HG03469 (cell line): ENCODE results near the gene PSMB5.

Experiments
- ATAC-seq: cut with Tn5 transposase; IDR thresholded peaks from one replicate; pipeline ENCODE4 v1.9.1; 2021; ENCODE audit warnings: mild to moderate bottlenecking, moderate library complexity, moderate number of reproducible peaks; ENCODE audit not compliant: unreplicated experiment

Gene PSMB5

GRCh38 chr14:22977434-22977683 is 57.3 kb downstream of the PSMB5 start:
- no peak for ATAC-seq

GRCh38 chr14:22976620-22977433 is 57.9 kb downstream of the PSMB5 start:
- no peak for ATAC-seq
